Upper lobe of left lung (tissue), 6 donors: ENCODE results near the gene ACOXL. TPM values are rescaled to one million over a fixed set of nuclear protein-coding genes. Genes with fewer than 3 reads are reported as not detected.

ENCODE experiments used
- ATAC-seq, 2 donors: fragments of 200-7000 bp; cut with Tn5 transposase; one replicate each; pipeline ENCODE4 v1.9.1; 2022; ENCODE audit warnings: mild to moderate bottlenecking in 2 of 2, moderate library complexity in 2 of 2; ENCODE audit not compliant: low FRiP score in 2 of 2
- DNase-seq, 2 donors: peaks; one replicate each; pipeline ENCODE4 v3.0.0-alpha.2; 2019 to 2020
- H3K27ac ChIP-seq, 4 donors: fragments of 200-600 bp; sonication (generic); one replicate each; pipeline ENCODE4 v1.5.1; 2016 to 2019
- H3K27me3 ChIP-seq, 4 donors: fragments of 200-600 bp; sonication (generic); one replicate each; pipeline ENCODE4 v1.5.1; 2017 to 2019
- H3K36me3 ChIP-seq, 4 donors: fragments of 200-600 bp; sonication (generic); one replicate each; pipeline ENCODE4 v1.5.1; 2016 to 2019
- H3K4me1 ChIP-seq, 4 donors: fragments of 200-600 bp; sonication (generic); one replicate each; pipeline ENCODE4 v1.5.1; 2018 to 2019
- H3K4me3 ChIP-seq, 4 donors: fragments of 200-600 bp; sonication (generic); one replicate each; pipeline ENCODE4 v1.5.1; 2017 to 2019; ENCODE audit warnings: mild to moderate bottlenecking in 2 of 4, moderate library complexity in 1 of 4
- H3K9me3 ChIP-seq, 4 donors: fragments of 200-600 bp; sonication (generic); one replicate each; pipeline ENCODE4 v1.5.1; 2018 to 2019
- EP300 ChIP-seq, 4 donors: sonication (generic); formaldehyde crosslinking; IDR thresholded peaks; one replicate each; pipeline ENCODE4 v1.5.1; 2017; ENCODE audit warnings: antibody characterized with exemption in 4 of 4, control low read depth in 2 of 4
- POLR2A ChIP-seq, 4 donors: fragments of 450-650 bp; IDR thresholded peaks; one replicate each; pipeline ENCODE4 v1.5.1; 2016 to 2017; ENCODE audit warnings: antibody characterized with exemption in 4 of 4, mild to moderate bottlenecking in 2 of 4
- POLR2AphosphoS5 ChIP-seq, 2 donors: sonication (generic); formaldehyde crosslinking; IDR thresholded peaks; one replicate each; pipeline ENCODE4 v1.5.1; 2017; ENCODE audit warnings: antibody characterized with exemption in 2 of 2
- WGBS, 2 donors: methylation state at CpG; one replicate each; pipeline ENCODE4 v1.1.5; 2017 to 2018; 5-methylcytosine and 5-hydroxymethylcytosine counted together
- total RNA-seq, 6 donors: library from RNA; depleted of rRNA in 4 of 6; stranded (reverse); fragments of >200 nt in 4 of 6; gene quantifications; one replicate each; pipeline versions ENCODE4 v1.1.0 to v1.2.1, GENCODE V29; 2016 to 2021
- TF ChIP-seq, protein P1 (sequence below), 6 experiments: fragments of 450-650 bp in 4 of 6; fragments of 200-600 bp in 2 of 6; sonication (generic) in 2 of 6; IDR thresholded peaks; one replicate each; pipeline ENCODE4 v1.5.1; 2016 to 2019; ENCODE audit warnings: antibody characterized with exemption in 6 of 6
- donor health status: DM: no; HTN: no; CAD: no; lungs with moderate emphysema.
- donor health status: DM: no; HTN: yes; CAD: no; lungs with severe emphysema.

The ACOXL gene
- total RNA-seq, 6 donors from 2014 or later: 30.2 to 128 (median 38.0) TPM

- H3K9me3 ChIP-seq: no peaks in the 10 kb centered on the region
- no peak overlapping the region for H3K4me3 ChIP-seq
- WGBS, 2 donors: 66 to 82% methylated on average over 3 of the region's 3 CpGs
- H3K36me3 ChIP-seq: no peaks in the 10 kb centered on the region
- ATAC-seq: no peak
- peaks cover 6 to 12% (median 9%) of the 10 kb centered on the region in 4 donors for H3K4me1 ChIP-seq
- TF ChIP-seq POLR2AphosphoS5 (IDR thresholded peaks at IDR 0.05) (no peak), POLR2A (IDR thresholded peaks at IDR 0.05) (no peak), EP300 (IDR thresholded peaks at IDR 0.05) (no peak)
- TF ChIP-seq, protein P1, sequence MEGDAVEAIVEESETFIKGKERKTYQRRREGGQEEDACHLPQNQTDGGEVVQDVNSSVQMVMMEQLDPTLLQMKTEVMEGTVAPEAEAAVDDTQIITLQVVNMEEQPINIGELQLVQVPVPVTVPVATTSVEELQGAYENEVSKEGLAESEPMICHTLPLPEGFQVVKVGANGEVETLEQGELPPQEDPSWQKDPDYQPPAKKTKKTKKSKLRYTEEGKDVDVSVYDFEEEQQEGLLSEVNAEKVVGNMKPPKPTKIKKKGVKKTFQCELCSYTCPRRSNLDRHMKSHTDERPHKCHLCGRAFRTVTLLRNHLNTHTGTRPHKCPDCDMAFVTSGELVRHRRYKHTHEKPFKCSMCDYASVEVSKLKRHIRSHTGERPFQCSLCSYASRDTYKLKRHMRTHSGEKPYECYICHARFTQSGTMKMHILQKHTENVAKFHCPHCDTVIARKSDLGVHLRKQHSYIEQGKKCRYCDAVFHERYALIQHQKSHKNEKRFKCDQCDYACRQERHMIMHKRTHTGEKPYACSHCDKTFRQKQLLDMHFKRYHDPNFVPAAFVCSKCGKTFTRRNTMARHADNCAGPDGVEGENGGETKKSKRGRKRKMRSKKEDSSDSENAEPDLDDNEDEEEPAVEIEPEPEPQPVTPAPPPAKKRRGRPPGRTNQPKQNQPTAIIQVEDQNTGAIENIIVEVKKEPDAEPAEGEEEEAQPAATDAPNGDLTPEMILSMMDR (IDR thresholded peaks at IDR 0.05): no peak
- no peaks in the 10 kb centered on the region for H3K27me3 ChIP-seq
- no peak for DNase-seq
- no peak overlapping the region for H3K27ac ChIP-seq
These were observed 217.9 kb downstream of the ACOXL start for GRCh38 chr2:110950281-110950680.

DNA sequence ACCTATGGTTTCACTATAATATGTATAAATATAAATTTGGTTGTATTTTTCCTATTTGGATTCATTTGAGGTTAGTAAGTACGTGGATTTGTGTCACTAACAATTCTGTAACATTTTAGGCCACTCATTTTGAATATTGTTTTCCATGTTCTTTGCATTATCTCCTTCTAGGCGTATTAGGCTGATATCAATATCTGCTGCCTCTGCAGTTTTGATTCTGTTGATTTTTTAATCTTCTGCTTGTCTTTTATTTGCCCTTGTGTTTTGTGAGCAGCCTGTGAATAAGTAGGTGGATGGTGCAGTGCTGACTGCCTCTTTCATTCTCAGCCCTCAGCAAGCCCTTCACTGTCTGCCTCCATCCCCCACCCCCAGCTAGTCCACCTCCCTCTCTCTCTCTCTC, 222.7 kb downstream of the ACOXL start:
- ATAC-seq: no peak
- H3K27ac ChIP-seq: no peak overlapping the region

DNA sequence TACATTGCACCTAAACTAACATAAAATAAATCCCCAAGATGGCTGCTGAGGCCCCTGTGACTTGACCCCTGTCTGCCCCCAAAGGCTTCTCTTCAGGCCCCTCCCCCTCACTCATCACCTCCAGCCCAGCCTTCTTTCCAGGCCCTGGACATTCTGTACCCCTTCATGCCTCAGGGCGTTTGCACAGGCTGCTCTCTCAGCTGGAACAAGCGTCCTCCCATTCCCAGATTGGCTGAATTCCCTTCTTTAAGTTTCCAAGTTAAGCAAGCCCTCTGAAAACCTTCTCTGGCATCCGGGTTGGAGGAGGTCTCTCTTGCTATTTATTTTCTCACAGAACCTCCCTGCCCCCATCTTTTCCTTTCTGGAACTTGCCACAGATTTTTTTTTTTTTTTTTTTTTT, 223.2 kb downstream of the ACOXL start:
- DNase-seq (no peak), ATAC-seq (no peak)
- Histone ChIP-seq H3K4me1 (no peaks in the 10 kb centered on the region), H3K27ac (no peak overlapping the region), H3K4me3 (no peak overlapping the region), H3K36me3 (no peaks in the 10 kb centered on the region), H3K27me3 (no peaks in the 10 kb centered on the region), H3K9me3 (no peaks in the 10 kb centered on the region)
- WGBS, 2 donors: 31 to 39% methylated on average over 3 of the region's 3 CpGs
- TF ChIP-seq POLR2AphosphoS5 (IDR thresholded peaks at IDR 0.05): no peak
- TF ChIP-seq, protein P1 (IDR thresholded peaks at IDR 0.05): no peak
- TF ChIP-seq EP300 (IDR thresholded peaks at IDR 0.05): no peak
- no peak for TF ChIP-seq POLR2A (IDR thresholded peaks at IDR 0.05)

More for the DNA sequence above, 222.7 kb downstream of the ACOXL start:
- Histone ChIP-seq H3K9me3 (no peaks in the 10 kb centered on the region), H3K4me3 (no peak overlapping the region), H3K27me3 (no peaks in the 10 kb centered on the region), H3K4me1 (no peaks in the 10 kb centered on the region), H3K36me3 (no peaks in the 10 kb centered on the region)
- 69 to 75% methylated on average over 2 of the region's 2 CpGs for WGBS, 2 donors
- TF ChIP-seq, protein P1 (IDR thresholded peaks at IDR 0.05): no peak
- no peak for TF ChIP-seq POLR2A (IDR thresholded peaks at IDR 0.05)
- DNase-seq: no peak

DNA sequence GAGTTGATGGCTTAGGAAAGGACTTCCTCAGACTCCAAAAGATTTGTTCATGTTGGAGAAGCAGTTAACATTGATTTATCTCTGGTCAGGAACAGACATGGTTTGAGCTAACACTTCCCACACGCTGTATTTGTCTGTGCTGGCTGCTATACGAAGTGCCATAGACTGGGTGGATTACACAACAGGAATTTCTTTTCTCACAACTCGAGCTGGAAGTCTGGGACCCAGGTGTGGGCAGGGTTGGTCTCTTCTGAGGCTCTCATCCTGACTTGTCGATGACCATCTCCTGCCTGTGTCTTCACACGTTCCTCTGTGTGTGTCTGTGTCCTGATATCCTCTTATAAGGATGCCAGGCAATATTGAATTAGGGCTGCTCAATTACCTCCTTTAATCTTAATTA, 224.9 kb downstream of the ACOXL start:
- no peak for ATAC-seq
- TF ChIP-seq POLR2A (IDR thresholded peaks at IDR 0.05): no peak
- no peak for TF ChIP-seq POLR2AphosphoS5 (IDR thresholded peaks at IDR 0.05)
- TF ChIP-seq, protein P1 (IDR thresholded peaks at IDR 0.05): no peak
- TF ChIP-seq EP300 (IDR thresholded peaks at IDR 0.05): no peak
- 59 to 75% methylated on average over 5 of the region's 5 CpGs for WGBS, 2 donors

DNA sequence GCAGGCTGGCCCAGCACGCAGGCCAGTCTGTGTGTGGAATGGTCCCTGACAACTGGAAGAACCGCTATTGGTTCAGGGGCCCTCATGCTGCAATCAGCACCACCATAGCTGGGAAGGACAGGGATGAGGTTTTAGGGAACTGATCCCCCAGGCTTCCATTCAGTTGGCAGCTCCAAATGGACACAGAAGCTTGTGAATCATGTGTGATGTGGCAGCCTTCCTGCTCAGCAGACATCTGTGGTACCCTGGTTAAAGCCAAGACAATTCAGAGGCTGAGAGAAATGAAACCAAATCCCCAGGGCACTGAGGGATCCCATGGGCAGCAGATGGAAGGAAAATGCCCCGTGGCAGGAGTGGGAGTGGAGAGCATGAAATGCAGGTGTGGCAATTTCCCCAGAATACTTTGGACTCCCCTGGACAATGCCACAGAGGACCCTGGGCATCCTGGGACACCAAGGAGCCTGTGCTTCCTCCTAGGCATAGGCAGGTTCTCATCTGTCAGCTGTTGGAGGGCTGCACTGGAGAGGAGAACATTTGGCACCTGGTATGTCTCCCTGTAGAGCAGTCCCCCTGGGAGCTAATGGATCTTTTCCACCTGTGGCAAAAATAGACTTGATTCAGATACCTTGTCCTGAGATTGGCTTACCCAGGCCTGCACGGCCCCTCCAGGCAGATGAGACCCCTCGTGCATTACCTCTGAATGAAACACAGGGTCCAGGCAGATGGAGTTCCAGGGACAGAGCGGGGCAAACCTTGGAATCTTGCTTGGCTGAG, 226.2 kb downstream of the ACOXL start:
- TF ChIP-seq POLR2A (IDR thresholded peaks at IDR 0.05) (no peak), POLR2AphosphoS5 (IDR thresholded peaks at IDR 0.05) (no peak), EP300 (IDR thresholded peaks at IDR 0.05) (no peak)
- TF ChIP-seq, protein P1 (IDR thresholded peaks at IDR 0.05): no peak
- H3K9me3 ChIP-seq: no peaks in the 10 kb centered on the region
- no peaks in the 10 kb centered on the region for H3K4me1 ChIP-seq
- no peak overlapping the region for H3K27ac ChIP-seq
- no peaks in the 10 kb centered on the region for H3K36me3 ChIP-seq
- whole genome bisulfite sequencing, 2 donors: 90% methylated on average over 6 of the region's 6 CpGs
- no peak for ATAC-seq
- H3K27me3 ChIP-seq: no peaks in the 10 kb centered on the region
- DNase-seq: no peak
- H3K4me3 ChIP-seq: no peak overlapping the region

More for the DNA sequence above, 224.9 kb downstream of the ACOXL start:
- Histone ChIP-seq H3K36me3 (no peaks in the 10 kb centered on the region), H3K4me1 (no peaks in the 10 kb centered on the region), H3K27me3 (no peaks in the 10 kb centered on the region), H3K27ac (no peak overlapping the region), H3K9me3 (no peaks in the 10 kb centered on the region), H3K4me3 (no peak overlapping the region)
- DNase-seq: no peak
